H1 (cell line): ENCODE measurements around the gene MELTF. TPM values are rescaled to one million over a fixed set of nuclear protein-coding genes. Genes with fewer than 3 reads are reported as not detected.

Experiments used
- CTCF ChIA-PET: fragments of 300-600 bp; sonication (Branson Sonifier 250); formaldehyde crosslinking; loops from one replicate; lab custom pipeline; 2021; ENCODE audit not compliant: partially characterized antibody; lab: Charles Lee
- POLR2A ChIA-PET: fragments of 300-600 bp; sonication (Branson Sonifier 250); formaldehyde crosslinking; loops from one replicate; lab custom pipeline; 2021; ENCODE audit warnings: inconsistent platforms; ENCODE audit not compliant: partially characterized antibody; lab: Charles Lee
- DNase-seq, 2 experiments: peaks; one replicate each; pipeline versions ENCODE4 v3.0.0 to v3.0.0-alpha.2; 2010 to 2022; ENCODE audit warnings: low spot score in 2 of 2, low read depth in 1 of 2, mixed read lengths in 1 of 2
- FAIRE-seq: peaks from 2 replicates; lab custom pipeline; 2011; peaks lifted over from hg19 to GRCh38; lab: Jason Lieb, UNC
- H2AFZ ChIP-seq: 2 replicates; pipeline ENCODE4 v1.8.1; 2012; ENCODE audit warnings: low read length, inconsistent platforms
- H2AK5ac ChIP-seq: 2 replicates; pipeline ENCODE4 v1.6.1; 2013; ENCODE audit warnings: low read depth, low read length
- H2BK120ac ChIP-seq: replicated peaks from 2 replicates; pipeline ENCODE3; 2013; ENCODE audit warnings: low read depth, low read length, inconsistent platforms
- H2BK12ac ChIP-seq: 2 replicates; pipeline ENCODE4 v1.6.1; 2013; ENCODE audit warnings: low read depth, low read length
- H2BK15ac ChIP-seq: 2 replicates; pipeline ENCODE4 v1.6.1; 2013; ENCODE audit warnings: low read length
- H2BK20ac ChIP-seq: 2 replicates; pipeline ENCODE4 v1.6.1; 2013; ENCODE audit warnings: low read length
- H2BK5ac ChIP-seq: 2 replicates; pipeline ENCODE4 v1.6.1; 2013; ENCODE audit warnings: low read depth, low read length
- H3K14ac ChIP-seq: 2 replicates; pipeline ENCODE4 v1.6.1; 2013; ENCODE audit warnings: inconsistent platforms; ENCODE audit not compliant: insufficient read length
- H3K18ac ChIP-seq: 2 replicates; pipeline ENCODE4 v1.6.1; 2013; ENCODE audit warnings: low read length; ENCODE audit errors: extremely low read depth
- H3K23ac ChIP-seq: 2 replicates; pipeline ENCODE4 v1.6.1; 2013; ENCODE audit warnings: inconsistent platforms; ENCODE audit not compliant: insufficient read length
- H3K23me2 ChIP-seq: 2 replicates; pipeline ENCODE4 v1.6.1; 2013; ENCODE audit warnings: low read depth, low read length
- H3K27ac ChIP-seq: 2 replicates; pipeline ENCODE4 v1.6.1; 2011; ENCODE audit warnings: low read depth, low read length, inconsistent platforms
- H3K27me3 ChIP-seq, 4 experiments: replicated peaks in 1 of 4; 1 replicate in 1 of 4; 2 replicates in 3 of 4; pipeline versions ENCODE4 v1.6.1 to v1.8.1; 2011 to 2013; ENCODE audit warnings: low read length in 3 of 4, mild to moderate bottlenecking in 3 of 4, inconsistent platforms in 2 of 4, mixed read lengths in 2 of 4, moderate library complexity in 1 of 4; ENCODE audit not compliant: control insufficient read depth in 3 of 4, insufficient read depth in 3 of 4; ENCODE audit errors: extremely low read depth in 1 of 4
- H3K36me3 ChIP-seq, 4 experiments: 2 replicates each; pipeline versions ENCODE4 v1.6.1 to v1.8.1; 2011 to 2013; ENCODE audit warnings: mild to moderate bottlenecking in 4 of 4, low read length in 3 of 4, moderate library complexity in 2 of 4, control low read depth in 1 of 4, inconsistent platforms in 1 of 4; ENCODE audit not compliant: insufficient read depth in 4 of 4, control insufficient read depth in 2 of 4
- H3K4ac ChIP-seq: replicated peaks from 2 replicates; pipeline ENCODE3; 2013; ENCODE audit warnings: low read length, low read depth, mixed read lengths, inconsistent platforms; ENCODE audit not compliant: insufficient read length
- H3K4me1 ChIP-seq, 4 experiments: replicated peaks in 1 of 4; 1 replicate in 1 of 4; 2 replicates in 3 of 4; pipeline versions ENCODE4 v1.6.1 to v1.8.1; 2011 to 2013; ENCODE audit warnings: low read length in 3 of 4, inconsistent platforms in 2 of 4, mixed read lengths in 1 of 4; ENCODE audit not compliant: insufficient read depth in 4 of 4, control insufficient read depth in 3 of 4
- H3K4me2 ChIP-seq, 2 experiments: 2 replicates each; pipeline versions ENCODE4 v1.6.1 to v1.8.1; 2011 to 2013; ENCODE audit warnings: low read depth in 2 of 2, low read length in 2 of 2, control low read depth in 1 of 2, inconsistent platforms in 1 of 2, mild to moderate bottlenecking in 1 of 2; ENCODE audit not compliant: insufficient read depth in 1 of 2
- H3K4me3 ChIP-seq, 4 experiments: fragments of 200-600, 300-600 bp in 1 of 4; sonication (generic), shearing (Covaris generic), sonication (Bioruptor Twin) in 1 of 4; 2 replicates each; pipeline versions ENCODE4 v1.5.1 to v1.8.1; 2011 to 2016; ENCODE audit warnings: low read length in 4 of 4, low read depth in 3 of 4, control low read depth in 2 of 4, inconsistent platforms in 2 of 4, mild to moderate bottlenecking in 2 of 4, mixed read lengths in 1 of 4, moderate library complexity in 1 of 4; ENCODE audit not compliant: insufficient read depth in 2 of 4; ENCODE audit errors: extremely low read depth in 1 of 4
- H3K56ac ChIP-seq: replicated peaks from 2 replicates; pipeline ENCODE3; 2013; ENCODE audit warnings: low read depth, mild to moderate bottlenecking, mixed read lengths, low read length, inconsistent platforms; ENCODE audit not compliant: insufficient read length
- H3K79me1 ChIP-seq: 2 replicates; pipeline ENCODE4 v1.6.1; 2013; ENCODE audit warnings: low read depth, low read length, control low read depth
- H3K79me2 ChIP-seq, 2 experiments: 2 replicates each; pipeline versions ENCODE4 v1.6.1 to v1.8.1; 2012 to 2013; ENCODE audit warnings: low read length in 2 of 2, mild to moderate bottlenecking in 2 of 2, inconsistent platforms in 1 of 2; ENCODE audit not compliant: insufficient read depth in 2 of 2, control insufficient read depth in 1 of 2
- H3K9ac ChIP-seq, 4 experiments: replicated peaks in 1 of 4; 1 replicate in 1 of 4; 2 replicates in 3 of 4; pipeline versions ENCODE4 v1.6.1 to v1.8.1; 2011 to 2013; ENCODE audit warnings: low read depth in 3 of 4, low read length in 3 of 4, control low read depth in 2 of 4, mild to moderate bottlenecking in 2 of 4, moderate library complexity in 2 of 4, inconsistent platforms in 1 of 4; ENCODE audit errors: extremely low read depth in 1 of 4
- H3K9me3 ChIP-seq, 2 experiments: 2 replicates each; pipeline versions ENCODE4 v1.6.1 to v1.8.1; 2012 to 2013; ENCODE audit warnings: mild to moderate bottlenecking in 2 of 2, moderate library complexity in 2 of 2, control low read depth in 1 of 2, inconsistent platforms in 1 of 2, low read depth in 1 of 2, low read length in 1 of 2, mixed read lengths in 1 of 2; ENCODE audit not compliant: insufficient read depth in 2 of 2
- H4K20me1 ChIP-seq, 2 experiments: replicated peaks in 1 of 2; 2 replicates each; pipeline versions ENCODE3 to v1.8.1; 2011 to 2013; ENCODE audit warnings: inconsistent platforms in 2 of 2, low read length in 2 of 2, mild to moderate bottlenecking in 1 of 2; ENCODE audit not compliant: insufficient read depth in 2 of 2, control insufficient read depth in 1 of 2
- H4K5ac ChIP-seq: 2 replicates; pipeline ENCODE4 v1.6.1; 2013; ENCODE audit warnings: low read length, low read depth, mixed read lengths, inconsistent platforms; ENCODE audit not compliant: insufficient read length
- H4K8ac ChIP-seq: 2 replicates; pipeline ENCODE4 v1.8.0; 2013; ENCODE audit warnings: mild to moderate bottlenecking, moderate library complexity, low read length, inconsistent platforms; ENCODE audit not compliant: insufficient read depth; ENCODE audit errors: extremely low read depth
- H4K91ac ChIP-seq: replicated peaks from 2 replicates; pipeline ENCODE3; 2013; ENCODE audit warnings: low read length, mixed read lengths, inconsistent platforms; ENCODE audit not compliant: insufficient read length
- BACH1 ChIP-seq: IDR thresholded peaks from 2 replicates; pipeline ENCODE4 v1.6.1; 2012; ENCODE audit warnings: low read length, improper control_type of control experiment
- BCL11A ChIP-seq, 2 experiments: IDR thresholded peaks; one replicate each; pipeline ENCODE4 v1.6.1; 2011; ENCODE audit warnings: low read depth in 2 of 2, low read length in 2 of 2, mild to moderate bottlenecking in 2 of 2
- CEBPB ChIP-seq: IDR thresholded peaks from 2 replicates; pipeline ENCODE4 v1.6.1; 2012; ENCODE audit warnings: low read depth, low read length
- EZH2 ChIP-seq: fragments of 200-600 bp; sonication (generic); IDR thresholded peaks from 2 replicates; pipeline ENCODE4 v1.7.1; 2012; ENCODE audit warnings: low read depth, mild to moderate bottlenecking, moderate library complexity, low read length, inconsistent platforms; ENCODE audit not compliant: severe bottlenecking
- HDAC2 ChIP-seq, 2 experiments: fragments of 300-600 bp in 1 of 2; sonication (generic) in 1 of 2; IDR thresholded peaks; 2 replicates each; pipeline ENCODE4 v1.6.1; 2011 to 2012; ENCODE audit warnings: low read depth in 2 of 2, low read length in 2 of 2, mild to moderate bottlenecking in 2 of 2, moderate library complexity in 2 of 2, borderline replicate concordance in 1 of 2, inconsistent platforms in 1 of 2
- HDAC6 ChIP-seq: IDR thresholded peaks from one replicate; pipeline ENCODE4 v1.7.1; 2012; ENCODE audit warnings: low read depth, mild to moderate bottlenecking, inconsistent platforms, low read length, moderate library complexity
- NANOG ChIP-seq: IDR thresholded peaks from 2 replicates; pipeline ENCODE4 v1.6.1; 2011; ENCODE audit warnings: low read length, low read depth, mild to moderate bottlenecking, inconsistent platforms; ENCODE audit not compliant: insufficient read depth, poor library complexity, severe bottlenecking
- POLR2A ChIP-seq, 2 experiments: IDR thresholded peaks; 1 replicate in 1 of 2; 2 replicates in 1 of 2; pipeline ENCODE4 v1.6.1; 2011; ENCODE audit warnings: low read depth in 2 of 2, low read length in 2 of 2, mild to moderate bottlenecking in 2 of 2; ENCODE audit errors: control extremely low read depth in 1 of 2
- SIRT6 ChIP-seq: IDR thresholded peaks from one replicate; pipeline ENCODE4 v1.7.1; 2012; ENCODE audit warnings: low read length, inconsistent platforms
- SIX5 ChIP-seq: IDR thresholded peaks from 2 replicates; pipeline ENCODE4 v1.6.1; 2011; ENCODE audit warnings: mild to moderate bottlenecking, low read depth, low read length
- SP2 ChIP-seq: IDR thresholded peaks from 2 replicates; pipeline ENCODE4 v1.6.1; 2012; ENCODE audit warnings: mild to moderate bottlenecking, low read length, inconsistent platforms
- SRF ChIP-seq: IDR thresholded peaks from 2 replicates; pipeline ENCODE4 v1.6.1; 2011; ENCODE audit warnings: mild to moderate bottlenecking, low read depth, low read length, moderate library complexity
- TAF1 ChIP-seq: IDR thresholded peaks from 2 replicates; pipeline ENCODE4 v1.6.1; 2011; ENCODE audit warnings: mild to moderate bottlenecking, low read depth, low read length
- TAF7 ChIP-seq: optimal IDR thresholded peaks from 2 replicates; pipeline ENCODE3; 2011; ENCODE audit warnings: low read depth, mild to moderate bottlenecking, inconsistent platforms, low read length, moderate library complexity, borderline replicate concordance
- TCF12 ChIP-seq: IDR thresholded peaks from 2 replicates; pipeline ENCODE4 v1.6.1; 2011; ENCODE audit warnings: low read depth, mild to moderate bottlenecking, low read length
- WGBS, 2 experiments: shearing (Covaris generic) in 1 of 2; methylation state at CpG; one replicate each; pipeline versions ENCODE4 v1.1.6 to v1.1.7; 2013 to 2015; ENCODE audit warnings: low lambda C conversion rate in 2 of 2, mixed read lengths in 2 of 2, inconsistent platforms in 1 of 2, low coverage in 1 of 2, missing lambda C conversion rate in 1 of 2; ENCODE audit not compliant: insufficient replicate concordance in 2 of 2, insufficient coverage in 1 of 2, insufficient read length in 1 of 2; ENCODE audit errors: extremely low coverage in 1 of 2, missing lambda C conversion rate in 1 of 2; 5-methylcytosine and 5-hydroxymethylcytosine counted together
- polyA plus RNA-seq, 7 experiments: library from polyadenylated mRNA; depleted of rRNA in 3 of 7; stranded (reverse) in 5 of 7; unstranded in 2 of 7; fragments of >200 nt in 5 of 7; fragments of 200-250 nt in 2 of 7; gene quantifications; 1 replicate in 5 of 7; 2 replicates in 1 of 7; 4 replicates in 1 of 7; pipeline versions ENCODE4 v1.2.1 to v1.2.3, GENCODE V29; 2011 to 2013; ENCODE audit warnings: missing spikeins in 2 of 7, mixed read lengths in 2 of 7
- total RNA-seq: library from RNA; stranded (reverse); fragmentation: NEBNext Ultra II Directional; extraction: Animal tissue kit (Norgen Biotek cat#: 25700); gene quantifications from 2 replicates; pipeline ENCODE4 v1.2.1, GENCODE V29; 2021

Gene MELTF
- total and polyA plus RNA-seq, 2 of the 8 experiments (the other 6 are each of a cell fraction or from before 2014, with no cell fraction given): 1.7 to 3.5 TPM

- Histone ChIP-seq H3K56ac (no peak overlapping the region), H3K23ac (no peak overlapping the region), H2BK20ac (no peak overlapping the region), H2BK12ac (no peak overlapping the region), H3K9me3 (no peaks in the 10 kb centered on the region), H3K4ac (no peak overlapping the region), H3K4me2 (no peak overlapping the region), H3K36me3 (no peaks in the 10 kb centered on the region), H2BK5ac (no peak overlapping the region), H3K27me3 (peaks cover 0 to 17% (median 17%) of the 10 kb centered on the region in 4 experiments; a peak in 6 of 7 replicates), H3K4me1 (peaks cover 3 to 10% (median 6%) of the 10 kb centered on the region in 4 experiments), H2AFZ (no peak overlapping the region), H3K4me3 (no peak overlapping the region), H3K79me2 (no peaks in the 10 kb centered on the region), H4K5ac (no peak overlapping the region), H3K9ac (no peak overlapping the region), H3K79me1 (no peaks in the 10 kb centered on the region), H4K20me1 (no peaks in the 10 kb centered on the region), H4K8ac (no peak overlapping the region), H2BK120ac (no peak overlapping the region), H3K27ac (no peak overlapping the region), H4K91ac (no peak overlapping the region), H2BK15ac (no peak overlapping the region), H3K18ac (no peak overlapping the region), H3K14ac (no peak overlapping the region), H2AK5ac (no peak overlapping the region), H3K23me2 (peaks cover 6% of the 10 kb centered on the region)
- ChIA-PET POLR2A (interaction anchor here (1.3 to 2.0 kb wide), 4 partner anchors 13 to 24 kb away, joined by 3 to 5 read pairs (median 4); no protein-coding TSS in a partner anchor), CTCF (interaction anchor here (0.8 to 19.7 kb wide), 3 partner anchors 18 to 506 kb away, joined by 3 to 245 read pairs (median 3); partner anchors contain the start of gene MELTF)
- FAIRE-seq: no peak
- 90% methylated on average over 11 of the region's 11 CpGs; no CpG with 5 or more reads in 1 of the 2 experiments for WGBS, 2 experiments
- DNase-seq: no peak
- TF ChIP-seq CEBPB: no peak
- TF ChIP-seq POLR2A (IDR thresholded peaks at IDR 0.05; ENCODE audit: control extremely low read depth in 1 of 2, low read depth in 2 of 2, low read length in 2 of 2): no peak
- no peak for TF ChIP-seq HDAC2 (IDR thresholded peaks at IDR 0.05; ENCODE audit: borderline replicate concordance in 1 of 2, low read depth in 2 of 2, low read length in 2 of 2)
- TF ChIP-seq HDAC6: no peak
- no peak for TF ChIP-seq TAF1
- no peak for TF ChIP-seq SRF
- no peak for TF ChIP-seq TAF7
- no peak for TF ChIP-seq BACH1
- no peak for TF ChIP-seq SIRT6
- no peak for TF ChIP-seq BCL11A (IDR thresholded peaks at IDR 0.05; ENCODE audit: low read depth in 2 of 2, low read length in 2 of 2)
- TF ChIP-seq SP2: no peak
- TF ChIP-seq TCF12: no peak
- TF ChIP-seq NANOG: no peak
- TF ChIP-seq SIX5: no peak
- TF ChIP-seq EZH2: no peak
These were observed 23.2 kb downstream of the MELTF start for GRCh38 chr3:197006446-197006845.
